K562 (cell line): ENCODE results near the gene CHMP4B.

Experiments
- JUN ChIP-seq, 2 experiments: sonication (generic) in 1 of 2; formaldehyde crosslinking in 1 of 2; IDR thresholded peaks; 2 replicates each; pipeline versions ENCODE4 v1.6.1 to v1.8.0; 2012 to 2022; ENCODE audit warnings: borderline replicate concordance in 2 of 2, mild to moderate bottlenecking in 2 of 2, improper control_type of control experiment in 1 of 2, low read depth in 1 of 2, low read length in 1 of 2, missing genetic modification reagents in 1 of 2
- KAT7 ChIP-seq: sonication (generic); formaldehyde crosslinking; IDR thresholded peaks from 2 replicates; pipeline ENCODE4 v1.8.0; 2022; ENCODE audit warnings: missing genetic modification reagents, mild to moderate bottlenecking, borderline replicate concordance
- NUFIP1 ChIP-seq: fragments of 450-650 bp; IDR thresholded peaks from 2 replicates; pipeline ENCODE4 v1.6.1; 2018; ENCODE audit not compliant: partially characterized antibody
- ZNF354B ChIP-seq: fragments of 250-450 bp; sonication (Bioruptor Pico); IDR thresholded peaks from 2 replicates; pipeline ENCODE4 v1.4.0; 2020
- ZNF444 ChIP-seq: fragments of 250-450 bp; sonication (Bioruptor Pico); IDR thresholded peaks from 2 replicates; pipeline ENCODE4 v1.4.0; 2020; ENCODE audit warnings: mild to moderate bottlenecking, moderate library complexity
- TF ChIP-seq, protein P1 (sequence below), 3 experiments: IDR thresholded peaks in 2 of 3; conservative IDR thresholded peaks in 1 of 3; 2 replicates each; pipeline ENCODE4 v1.5.1; 2011 to 2012; ENCODE audit warnings: low read length in 3 of 3, mild to moderate bottlenecking in 3 of 3, control low read depth in 2 of 3, improper control_type of control experiment in 1 of 3, inconsistent platforms in 1 of 3, low read depth in 1 of 3, mixed read lengths in 1 of 3, moderate library complexity in 1 of 3; ENCODE audit not compliant: insufficient read depth in 2 of 3

DNA sequence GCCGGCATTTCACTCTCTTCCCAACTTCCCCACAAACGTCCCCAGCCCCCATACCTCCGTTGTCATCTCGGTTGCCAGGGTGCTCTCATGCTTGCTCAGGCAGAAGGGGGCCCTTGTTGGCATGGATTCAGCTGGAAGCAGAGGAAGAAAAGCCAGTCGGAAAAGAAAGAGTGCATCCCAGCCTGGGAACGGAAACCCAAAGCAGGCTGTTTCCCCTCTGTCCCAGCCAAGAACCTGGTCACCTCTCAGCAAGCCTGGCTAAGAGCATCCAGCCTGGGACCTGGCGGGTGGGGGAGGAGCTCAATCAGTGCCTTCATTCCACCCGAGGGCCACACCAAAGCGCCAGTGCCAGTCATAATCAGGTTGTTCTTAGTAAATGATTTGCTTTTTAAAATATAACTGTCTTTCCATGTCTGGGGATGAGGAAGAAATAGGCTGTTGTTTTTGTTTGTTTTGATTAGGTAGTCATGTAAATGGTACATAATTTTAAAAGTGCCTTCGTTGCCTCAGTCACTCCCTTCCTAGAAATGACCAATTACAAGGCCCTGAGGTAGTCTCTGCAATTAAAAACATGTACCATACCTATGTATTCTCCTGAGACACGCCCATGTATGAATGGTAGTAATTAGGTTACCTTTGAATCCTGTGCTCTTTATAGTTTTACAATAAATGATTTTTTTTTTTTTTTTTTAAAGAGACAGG lies 21.1 kb downstream of the CHMP4B start:
- TF ChIP-seq NUFIP1 (no peak), KAT7 (no peak), ZNF354B (CRISPR knock-in tag) (no peak), ZNF444 (CRISPR knock-in tag) (no peak), JUN (IDR thresholded peaks at IDR 0.05; ENCODE audit: borderline replicate concordance, low read depth, low read length) (no peak), JUN (CRISPR knock-in tag; IDR thresholded peaks at IDR 0.05; ENCODE audit: borderline replicate concordance) (no peak)
- TF ChIP-seq, protein P1, sequence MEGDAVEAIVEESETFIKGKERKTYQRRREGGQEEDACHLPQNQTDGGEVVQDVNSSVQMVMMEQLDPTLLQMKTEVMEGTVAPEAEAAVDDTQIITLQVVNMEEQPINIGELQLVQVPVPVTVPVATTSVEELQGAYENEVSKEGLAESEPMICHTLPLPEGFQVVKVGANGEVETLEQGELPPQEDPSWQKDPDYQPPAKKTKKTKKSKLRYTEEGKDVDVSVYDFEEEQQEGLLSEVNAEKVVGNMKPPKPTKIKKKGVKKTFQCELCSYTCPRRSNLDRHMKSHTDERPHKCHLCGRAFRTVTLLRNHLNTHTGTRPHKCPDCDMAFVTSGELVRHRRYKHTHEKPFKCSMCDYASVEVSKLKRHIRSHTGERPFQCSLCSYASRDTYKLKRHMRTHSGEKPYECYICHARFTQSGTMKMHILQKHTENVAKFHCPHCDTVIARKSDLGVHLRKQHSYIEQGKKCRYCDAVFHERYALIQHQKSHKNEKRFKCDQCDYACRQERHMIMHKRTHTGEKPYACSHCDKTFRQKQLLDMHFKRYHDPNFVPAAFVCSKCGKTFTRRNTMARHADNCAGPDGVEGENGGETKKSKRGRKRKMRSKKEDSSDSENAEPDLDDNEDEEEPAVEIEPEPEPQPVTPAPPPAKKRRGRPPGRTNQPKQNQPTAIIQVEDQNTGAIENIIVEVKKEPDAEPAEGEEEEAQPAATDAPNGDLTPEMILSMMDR (IDR thresholded peaks at IDR 0.05 in 2 of 3, conservative IDR thresholded peaks at IDR 0.05 in 1 of 3; ENCODE audit: insufficient read depth in 2 of 3, low read depth in 1 of 3, low read length in 3 of 3): no peak
